Dedifferentiated amniotic fluid mesenchymal stem cell (primary cell): Measurements from ENCODE around the gene PKN1.
"Not testable (repeated sequence)": the region's sequence is repeated elsewhere in the genome, so short reads cannot be mapped to it uniquely, and the experiment has no call there.

Experiments
- DNase-seq: peaks from one replicate; pipeline ENCODE4 v3.0.0-alpha.2; 2016; ENCODE audit errors: extremely low spot score

PKN1 gene

DNA sequence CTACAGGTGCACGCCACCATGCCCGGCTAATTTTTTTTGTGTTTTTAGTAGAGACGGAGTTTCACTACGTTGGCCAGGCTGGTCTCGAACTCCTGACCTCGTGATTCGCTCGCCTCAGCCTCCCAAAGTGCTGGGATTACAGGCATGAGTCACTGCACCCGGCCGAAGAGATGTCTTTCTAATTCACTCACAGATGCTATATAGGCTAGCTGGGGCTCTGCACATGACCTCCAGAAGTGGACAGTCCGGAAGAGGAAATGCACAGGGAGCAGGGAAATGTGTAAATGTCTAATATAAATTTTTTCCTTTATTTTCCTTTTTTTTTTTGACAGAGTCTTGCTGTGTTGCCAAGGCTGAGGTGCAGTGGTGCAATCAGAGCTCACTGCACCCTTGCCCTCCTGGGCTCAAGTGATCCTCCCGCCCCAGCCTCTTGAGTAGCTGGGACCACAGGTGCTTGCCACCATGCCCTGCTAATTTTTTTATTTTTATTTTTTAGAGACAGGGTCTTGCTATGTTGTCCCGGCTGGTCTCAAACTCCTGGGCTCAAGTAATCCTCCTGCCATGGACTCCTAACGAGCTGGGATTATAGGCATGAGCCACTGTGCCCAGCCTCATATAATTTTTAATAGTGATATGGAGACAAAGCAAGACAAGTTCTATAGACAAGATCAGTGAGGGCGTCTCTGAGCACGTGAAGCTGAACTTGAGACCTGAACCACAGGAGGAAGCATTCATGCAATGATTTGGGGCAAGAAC lies 54.4 kb downstream of the PKN1 start:
- DNase-seq, result no peak

DNA sequence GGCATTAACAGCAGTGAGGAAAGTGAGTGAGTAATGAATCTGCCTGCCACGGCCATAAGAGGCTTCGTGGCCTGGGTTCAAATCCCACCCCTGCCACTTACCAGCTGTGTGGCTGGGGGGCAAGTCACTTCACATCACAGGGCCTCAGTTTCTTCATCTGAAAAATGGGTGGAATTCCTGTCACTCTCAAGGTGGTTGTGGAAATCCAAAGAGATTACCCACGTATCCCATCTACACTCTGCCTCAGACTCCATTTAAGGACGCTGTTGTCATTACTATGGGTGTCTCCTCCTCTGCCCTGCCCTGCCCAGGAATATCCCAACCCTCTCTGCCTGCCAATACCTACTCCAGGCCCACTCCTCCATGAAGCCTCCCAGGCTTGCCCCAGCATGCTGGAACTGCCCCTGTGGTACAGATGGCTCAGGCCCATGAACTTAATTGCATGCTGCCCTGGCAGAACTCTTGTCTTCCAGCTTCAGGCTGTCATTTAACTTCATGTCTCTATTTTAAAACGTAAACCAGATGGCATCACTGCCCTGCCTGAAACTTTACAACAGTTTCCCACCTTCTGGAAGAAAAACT lies 59.7 kb downstream of the PKN1 start:
- no peak for DNase-seq

DNA sequence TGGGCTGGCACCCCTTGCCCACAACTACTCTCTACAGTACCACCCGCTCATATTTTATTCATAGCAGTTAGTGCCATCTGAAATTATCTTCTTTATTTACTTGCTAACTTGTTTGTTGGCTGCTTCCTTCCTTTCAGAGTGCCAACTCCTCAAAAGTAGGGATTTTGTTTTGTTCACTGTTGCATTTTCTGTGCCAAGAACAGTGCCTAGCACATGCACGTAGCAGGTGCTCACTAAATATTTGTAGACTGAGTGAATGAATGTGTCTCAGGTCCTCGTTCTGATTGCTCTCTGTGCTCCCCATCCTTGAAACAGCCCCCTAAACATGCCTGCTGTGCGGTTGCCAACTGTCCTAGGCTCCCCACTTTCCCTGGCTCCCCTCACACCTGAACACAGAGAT lies 61.3 kb downstream of the PKN1 start:
- DNase-seq, result no peak

DNA sequence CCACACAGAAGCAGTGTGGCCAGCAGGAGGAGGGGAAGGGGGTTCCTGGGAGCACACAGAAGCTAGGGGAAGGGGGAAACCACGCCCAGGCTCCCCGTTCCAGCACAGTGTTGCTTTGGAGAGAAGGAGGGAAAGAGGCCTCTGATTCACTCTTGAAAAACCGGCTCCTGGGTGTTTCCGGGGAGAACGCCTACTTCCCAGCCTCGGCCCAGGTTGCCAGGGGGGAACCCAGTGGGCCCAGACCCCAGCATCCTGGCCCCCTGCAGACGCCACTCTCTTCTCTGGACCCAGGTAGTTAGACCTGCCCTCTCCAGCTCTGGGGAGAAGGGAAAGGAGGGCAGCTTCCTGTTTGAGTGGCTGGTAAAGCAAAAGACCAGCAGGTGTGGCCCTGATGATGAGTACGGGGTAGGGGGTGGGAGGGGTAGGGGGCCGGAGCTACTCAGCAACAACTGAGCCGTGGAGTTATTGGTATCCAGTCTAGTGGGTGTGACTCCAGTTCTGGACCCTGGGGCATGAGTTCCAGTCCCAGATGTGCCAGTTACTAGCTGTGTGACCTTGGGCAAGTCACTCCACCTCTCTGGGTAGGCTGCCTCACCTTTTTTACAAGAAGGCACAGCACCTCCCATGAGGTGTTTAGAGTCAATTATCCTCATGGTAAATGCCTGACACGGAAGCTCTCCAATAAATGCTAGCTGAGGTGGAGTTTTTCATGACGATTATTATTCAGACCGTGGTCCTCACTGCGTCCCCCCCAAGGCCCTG lies 62.0 kb downstream of the PKN1 start:
- DNase-seq, result no peak

DNA sequence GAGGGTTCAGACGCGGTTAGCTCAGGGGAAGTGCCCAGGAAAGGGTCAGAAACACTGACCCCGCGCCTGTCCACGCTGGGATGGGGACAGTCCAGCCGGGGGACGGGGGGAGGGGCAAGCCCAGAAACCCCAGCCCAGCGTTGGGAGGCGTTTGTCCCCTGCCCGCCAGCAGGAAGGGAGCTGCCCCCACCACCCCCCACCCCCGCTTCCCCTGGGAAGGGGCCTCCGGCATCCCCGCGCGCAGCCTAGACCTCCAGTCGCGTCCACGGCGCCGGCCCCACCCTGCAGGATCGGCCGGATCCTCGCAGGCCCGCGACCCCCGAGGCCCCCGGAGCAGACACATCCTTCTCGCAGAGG lies 62.5 kb downstream of the PKN1 start:
- no peak for DNase-seq

DNA sequence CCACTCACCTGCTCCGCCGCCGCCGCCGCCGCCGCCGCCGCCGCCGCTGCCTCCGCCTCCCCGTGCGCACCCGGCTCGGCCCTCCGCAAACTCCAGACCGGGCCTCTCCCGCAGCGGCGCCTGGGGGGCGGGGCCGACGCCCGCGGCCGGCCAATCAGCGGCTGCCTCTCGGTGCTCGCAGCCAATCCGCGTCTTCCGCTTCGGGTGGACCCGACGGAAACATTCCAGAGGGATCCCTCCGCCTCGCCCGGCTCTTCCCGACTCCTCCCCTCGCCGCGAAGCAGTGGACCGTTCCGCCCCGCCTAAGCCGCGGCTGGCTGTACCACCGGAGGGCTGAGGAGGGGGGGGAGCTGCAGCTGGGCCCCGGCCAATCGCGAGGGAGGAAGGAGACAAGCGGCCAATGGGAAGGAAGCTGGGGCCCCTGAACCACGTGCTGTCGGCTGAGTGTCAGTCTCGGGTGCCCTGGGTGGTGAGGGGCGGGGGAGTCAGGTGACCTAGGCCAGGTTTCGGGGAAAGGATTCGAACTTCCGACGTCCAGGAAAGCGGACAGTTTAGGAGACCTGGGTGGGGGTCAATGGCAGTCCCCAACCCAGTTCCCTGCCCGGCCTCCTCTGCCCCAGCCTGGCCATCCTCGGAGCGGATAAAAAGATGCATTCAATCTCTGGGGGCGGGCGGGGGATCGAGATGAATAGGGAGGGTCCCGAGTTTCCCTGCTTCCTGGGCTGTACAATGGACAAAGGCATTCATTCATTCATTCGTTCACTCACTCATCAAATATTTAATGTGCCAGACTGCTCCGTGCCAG lies 63.1 kb downstream of the PKN1 start, which contains the start of gene GIPC1:
Gene GIPC1, minus strand, starts transcription at position 99 of the 805 bp plus-strand sequence. CDS start 13,151 bp downstream, outside the sequence.
- DNase-seq, result peak; percentile 97

DNA sequence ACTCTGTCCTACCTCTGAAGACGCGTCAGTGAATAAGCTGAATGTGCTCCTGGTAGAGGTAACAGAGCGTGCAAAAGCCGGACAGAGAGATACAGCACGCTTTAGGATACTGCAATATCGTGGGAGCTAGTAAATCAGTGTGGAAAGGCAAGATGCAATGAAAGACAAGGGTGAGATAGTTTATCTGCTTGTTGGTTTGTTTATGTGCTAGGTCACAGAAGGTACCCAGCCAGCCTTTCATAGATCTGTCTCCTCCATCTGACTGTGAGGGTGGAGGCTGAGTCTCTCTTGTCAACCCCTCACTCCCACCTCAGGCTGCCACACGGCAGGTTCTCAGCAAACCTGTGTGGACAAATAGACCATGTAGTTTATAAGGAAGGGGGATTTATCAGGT lies 63.7 kb downstream of the PKN1 start:
- no peak for DNase-seq

DNA sequence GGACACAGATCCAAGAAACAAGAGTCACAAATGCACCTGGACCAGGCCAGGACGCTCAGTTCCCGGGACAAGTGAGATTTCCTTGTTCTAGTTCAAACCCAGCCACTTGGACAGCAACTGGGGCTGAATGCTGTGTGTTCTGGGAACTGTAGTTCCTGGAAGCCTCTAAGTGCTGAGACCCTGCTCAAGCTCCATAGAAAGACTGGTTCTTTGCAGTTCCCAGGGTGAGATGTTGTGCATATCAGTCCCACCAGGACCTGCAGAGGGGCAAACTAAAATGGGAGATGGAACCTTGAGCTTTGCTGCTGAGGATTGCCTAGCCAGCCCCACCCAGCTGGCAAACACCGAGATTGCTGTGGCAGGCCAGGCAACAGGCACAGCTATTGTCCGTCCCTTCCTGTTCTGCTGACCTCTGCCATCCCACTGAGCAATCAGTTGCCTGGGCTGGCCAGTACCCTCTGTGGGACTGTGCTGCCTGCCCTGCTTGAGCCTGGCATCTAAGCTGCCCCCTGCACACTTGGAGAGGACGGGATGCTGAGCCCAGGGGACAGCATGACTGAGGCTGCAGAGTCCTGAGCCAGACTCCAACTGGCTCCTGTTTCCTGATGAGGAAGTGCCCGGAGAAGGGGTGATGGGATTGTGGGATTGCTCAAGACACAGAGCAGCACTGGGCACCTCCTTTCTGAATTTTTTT lies 64.3 kb downstream of the PKN1 start:
- no peak for DNase-seq

DNA sequence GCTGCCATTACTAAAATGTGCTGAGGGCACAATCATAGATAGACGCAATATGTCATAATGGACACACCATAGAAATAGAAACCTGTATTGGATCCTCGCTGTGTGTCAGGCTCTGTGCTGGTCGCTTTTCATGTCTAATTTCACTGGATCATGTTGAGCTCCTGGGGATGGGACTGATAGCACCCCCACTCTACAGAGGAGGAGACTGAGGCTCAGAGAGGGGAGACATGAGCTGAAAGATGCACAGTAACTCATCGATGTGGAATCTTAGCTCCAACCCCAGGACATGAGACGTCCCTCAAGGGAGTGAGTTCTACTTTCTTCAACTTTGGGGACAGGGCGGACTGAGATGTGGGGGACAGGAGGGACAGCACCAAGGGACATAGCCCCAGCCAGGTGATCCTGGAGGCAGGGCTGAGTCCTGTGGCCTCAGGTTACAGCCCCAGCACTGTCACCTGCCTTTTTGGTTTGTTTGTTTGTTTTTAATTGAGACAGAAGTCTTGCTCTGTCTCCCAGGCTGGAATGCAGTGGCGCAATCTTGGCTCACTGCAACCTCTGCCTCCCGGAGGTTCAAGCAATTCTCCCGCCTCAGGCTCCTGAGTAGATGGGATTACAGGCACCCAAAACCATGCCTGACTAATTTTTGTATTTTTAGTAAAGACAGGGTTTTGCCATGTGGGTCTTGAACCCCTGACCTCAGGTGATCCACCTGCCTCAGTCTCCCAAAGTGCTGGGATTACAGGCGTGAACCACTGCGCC lies 69.4 kb downstream of the PKN1 start:
- no peak for DNase-seq

DNA sequence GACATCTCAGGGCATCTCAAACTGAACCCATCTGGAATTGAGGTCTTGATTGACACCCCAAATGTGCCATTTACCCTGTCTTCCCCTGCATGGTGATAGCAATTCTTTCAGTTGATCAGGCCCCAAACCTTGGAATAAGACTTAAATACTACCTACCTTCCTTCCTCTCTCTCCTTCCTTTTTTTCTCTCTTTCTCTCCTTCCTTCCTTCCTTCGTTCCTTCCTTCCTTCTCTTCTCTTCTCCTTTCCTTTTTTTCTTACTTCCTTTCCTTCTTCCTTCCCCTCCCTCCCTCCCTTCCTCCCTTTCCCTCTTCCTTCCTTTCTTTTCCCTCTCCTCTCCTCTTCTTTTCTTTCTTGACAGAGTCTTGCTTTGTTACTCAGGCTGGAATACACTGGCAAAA lies 70.2 kb downstream of the PKN1 start:
- DNase-seq, result no peak

DNA sequence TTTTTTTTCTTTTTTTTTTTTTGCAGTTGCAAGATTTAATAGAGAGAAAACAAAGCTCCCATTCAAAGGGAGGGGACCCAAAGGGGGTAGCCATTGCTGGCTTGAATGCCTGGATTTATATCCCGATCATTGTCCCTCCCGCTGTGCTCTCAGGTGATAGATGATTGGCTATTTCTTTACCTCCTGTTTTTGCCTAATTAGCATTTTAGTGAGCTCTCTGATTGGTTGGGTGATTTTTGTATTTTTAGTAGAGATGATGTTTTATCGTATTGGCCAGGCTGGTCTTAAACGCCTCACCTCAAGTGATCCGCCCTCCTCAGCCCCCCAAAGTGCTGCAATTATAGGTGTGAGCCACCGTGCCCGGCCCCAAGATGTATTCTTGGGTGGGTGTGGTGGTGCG lies 71.5 kb downstream of the PKN1 start:
- DNase-seq, result not testable (repeated sequence)

DNA sequence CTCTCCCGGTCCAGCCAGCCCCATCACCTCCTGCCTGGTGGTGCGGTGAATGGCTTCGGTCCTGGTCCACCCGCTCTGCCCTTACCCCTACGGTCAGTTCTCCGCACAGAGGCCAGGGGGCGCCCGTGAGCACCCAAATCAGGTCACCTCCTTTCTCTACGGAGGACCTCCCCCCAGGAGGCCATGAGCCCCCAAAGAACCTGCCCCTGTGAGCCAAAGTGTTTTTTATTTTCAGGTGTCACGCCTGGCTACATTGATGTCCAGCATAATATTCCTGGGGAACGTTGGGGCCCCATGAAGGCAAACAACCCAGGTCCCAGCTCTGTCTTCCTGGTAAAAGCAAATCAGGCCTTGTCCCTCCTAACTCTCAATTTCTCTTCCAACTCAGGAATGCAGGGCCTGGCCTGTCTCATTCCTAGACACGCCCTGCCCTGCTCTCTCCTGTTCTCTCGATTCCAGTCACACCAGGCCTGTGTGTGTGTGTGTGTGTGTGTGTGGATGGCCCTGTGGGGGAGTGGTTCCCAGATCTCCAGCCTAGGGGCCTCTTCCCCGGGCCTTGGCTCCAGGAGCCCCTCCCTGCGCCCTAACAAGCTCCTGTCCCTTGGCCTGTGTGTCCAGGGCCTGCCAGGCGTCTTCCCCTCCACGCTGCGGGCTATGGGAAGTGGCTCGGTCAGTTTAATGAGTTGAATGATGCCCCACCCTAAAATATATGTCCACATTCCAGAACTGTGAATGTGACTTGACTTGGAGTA lies 72.6 kb downstream of the PKN1 start:
- peak; percentile 86 for DNase-seq

DNA sequence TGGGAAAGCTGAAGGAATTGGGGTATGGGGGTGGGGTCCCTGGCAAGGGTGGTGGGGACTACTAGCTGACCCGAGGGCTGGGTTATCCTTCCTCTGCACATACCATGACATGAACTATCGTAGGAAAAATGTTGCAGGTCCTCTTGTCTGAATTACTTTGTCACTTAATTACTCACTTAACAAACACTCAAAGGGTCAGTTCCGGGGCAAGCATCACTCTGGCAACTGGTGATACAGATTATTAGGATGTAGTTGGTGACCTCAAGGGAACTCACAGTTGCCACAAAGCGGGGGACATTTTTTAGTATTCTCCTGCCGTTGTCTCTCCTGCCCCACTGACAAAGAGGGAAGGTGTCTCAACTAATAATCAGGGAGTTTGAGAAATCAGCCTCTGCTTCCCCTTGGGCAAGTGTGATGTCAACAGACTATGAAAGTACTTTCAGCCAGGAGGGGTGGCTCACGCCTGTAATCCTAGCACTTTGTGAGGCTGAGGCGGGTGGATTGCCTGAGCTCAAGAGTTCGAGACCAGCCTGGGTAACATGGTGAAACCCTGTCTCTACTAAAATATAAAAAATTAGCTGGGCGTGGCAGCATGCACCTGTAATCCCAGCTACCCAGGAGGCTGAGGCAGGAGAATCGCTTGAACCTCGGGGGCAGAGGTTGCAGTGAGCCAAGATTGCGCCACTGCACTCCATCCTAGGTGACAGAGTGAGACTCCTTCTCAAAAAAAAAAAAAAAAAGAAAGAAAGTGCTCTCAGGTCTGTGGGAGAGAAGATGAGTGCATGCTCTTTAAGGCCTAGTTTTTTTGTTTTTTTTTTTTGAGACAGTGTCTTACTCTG lies 74.8 kb downstream of the PKN1 start:
- peak; percentile 30 for DNase-seq

DNA sequence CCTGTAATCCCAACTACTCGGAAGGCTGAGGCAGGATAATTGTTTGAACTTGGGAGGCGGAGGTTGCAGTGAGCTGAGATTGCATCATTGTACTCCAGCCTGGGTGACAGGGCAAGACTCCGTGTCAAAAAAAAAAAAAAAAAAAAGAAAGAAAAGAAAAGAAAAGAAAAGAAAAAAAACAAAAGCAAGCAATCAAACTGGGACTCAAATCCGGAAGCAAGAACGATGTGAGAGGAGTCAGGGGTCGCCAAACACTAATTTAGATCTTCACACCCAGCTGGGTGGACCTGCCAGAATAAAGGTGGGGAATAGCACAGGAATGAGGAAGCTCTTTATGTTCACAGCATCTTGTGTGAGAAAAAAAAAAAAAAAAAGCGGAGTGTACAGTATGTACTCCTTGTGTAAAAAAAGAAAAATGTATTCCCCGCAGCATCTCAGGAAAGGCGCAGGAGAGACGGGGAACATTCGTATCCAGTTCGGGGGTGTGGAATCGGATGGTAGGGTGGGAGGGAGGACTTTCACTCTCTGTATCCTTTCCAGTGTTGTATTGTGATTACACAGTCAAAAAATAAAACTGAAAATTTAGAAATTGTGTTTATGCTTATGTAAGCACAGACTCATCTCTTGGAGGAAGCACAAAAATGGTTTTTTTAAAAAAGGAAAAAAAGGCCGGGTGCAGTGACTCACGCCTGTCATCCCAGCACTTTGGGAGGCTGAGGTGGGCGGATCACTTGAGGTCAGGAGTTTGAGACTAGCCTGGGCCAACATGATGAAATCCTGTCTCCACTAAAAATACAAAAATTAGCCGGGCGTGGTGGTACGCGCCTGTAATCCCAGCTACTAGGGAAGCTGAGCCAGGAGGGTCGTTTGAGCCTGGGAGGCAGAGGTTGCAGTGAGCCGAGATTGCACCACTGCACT lies 77.5 kb downstream of the PKN1 start:
- DNase-seq, result peak; percentile 86

DNA sequence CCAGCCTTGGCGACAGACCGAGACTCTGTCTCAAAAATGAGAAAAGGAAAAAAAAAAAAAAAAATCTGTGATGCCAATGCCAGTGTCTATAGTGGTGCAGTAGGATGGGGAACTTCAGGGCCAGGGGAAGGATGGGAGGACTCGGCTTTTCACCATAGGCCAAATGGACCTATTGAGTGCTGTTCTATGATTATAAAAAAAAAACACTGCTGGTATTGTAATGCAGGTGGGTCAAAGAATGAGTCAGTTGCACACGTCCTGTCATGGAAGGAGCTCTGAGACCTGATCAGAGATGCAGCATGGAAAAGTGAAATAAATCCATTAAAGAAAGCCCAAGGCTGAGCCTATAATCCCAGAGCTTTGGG lies 78.1 kb downstream of the PKN1 start:
- no peak for DNase-seq

DNA sequence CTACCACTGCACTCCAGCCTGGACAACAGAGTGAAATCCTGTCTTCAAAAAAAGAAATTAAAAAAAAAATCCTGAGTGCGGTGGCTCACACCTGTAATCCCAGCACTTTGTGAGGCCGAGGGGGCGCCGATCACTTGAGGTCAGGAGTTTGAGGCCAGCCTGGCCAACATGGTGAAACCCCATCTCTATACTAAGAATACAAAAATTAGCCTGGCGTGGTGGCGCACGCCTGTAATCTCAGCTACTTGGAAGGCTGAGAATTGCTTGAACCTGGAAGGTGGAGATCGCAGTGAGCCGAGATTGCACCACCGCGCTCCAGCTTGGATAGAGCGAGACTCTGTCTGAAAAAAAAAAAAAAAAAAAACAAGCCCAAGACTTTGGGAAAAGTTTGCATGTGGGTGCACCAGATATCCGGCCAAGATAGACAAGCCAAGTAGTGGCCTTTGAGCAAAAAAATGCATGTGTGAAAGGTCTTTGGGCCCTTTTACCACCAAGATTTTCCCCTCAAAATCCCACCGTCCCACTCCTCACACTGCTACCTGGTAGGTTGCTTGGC lies 79.4 kb downstream of the PKN1 start:
- DNase-seq, result no peak

DNA sequence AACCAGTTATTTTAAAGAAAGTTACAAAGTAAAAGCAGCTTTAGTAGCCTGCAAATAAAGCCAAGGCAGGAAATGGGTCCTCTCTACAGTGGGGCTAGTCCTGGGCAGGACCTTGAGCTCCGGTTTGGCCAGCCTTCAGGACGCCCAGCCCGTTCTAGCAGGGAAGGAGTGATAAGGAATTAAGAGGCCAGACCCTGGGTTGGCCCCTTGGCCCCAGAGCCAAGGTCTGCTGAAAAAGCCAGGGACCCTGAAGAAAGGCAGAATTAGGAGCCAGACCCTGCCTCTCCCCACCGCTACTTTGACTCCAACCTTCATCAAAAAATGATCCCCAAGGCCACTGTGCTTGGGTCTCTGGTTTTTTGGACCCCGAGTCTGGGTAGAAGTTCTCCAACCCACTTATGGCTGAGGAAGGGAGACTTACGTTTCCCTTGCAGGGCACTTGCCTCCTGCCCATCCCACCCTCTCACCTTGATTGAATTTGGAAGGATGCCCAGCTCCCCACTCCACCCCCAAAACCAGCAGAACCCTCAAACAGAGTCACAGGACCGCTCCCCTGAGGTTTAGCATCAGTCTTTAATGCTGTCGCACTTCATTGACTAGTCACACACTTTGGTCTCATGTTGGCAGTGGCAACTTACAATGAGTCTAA lies 81.2 kb downstream of the PKN1 start:
- no peak for DNase-seq
